Epithelial cell of alveolus of lung (primary cell): ENCODE measurements around the gene DNASE2. TPM values are rescaled to one million over a fixed set of nuclear protein-coding genes. Genes with fewer than 3 reads are reported as not detected.

Experiments
- total RNA-seq: library from RNA; depleted of rRNA; stranded (reverse); fragments of >200 nt; gene quantifications from 2 replicates; pipeline ENCODE4 v1.2.1, GENCODE V29; 2015

The DNASE2 gene, protein sequence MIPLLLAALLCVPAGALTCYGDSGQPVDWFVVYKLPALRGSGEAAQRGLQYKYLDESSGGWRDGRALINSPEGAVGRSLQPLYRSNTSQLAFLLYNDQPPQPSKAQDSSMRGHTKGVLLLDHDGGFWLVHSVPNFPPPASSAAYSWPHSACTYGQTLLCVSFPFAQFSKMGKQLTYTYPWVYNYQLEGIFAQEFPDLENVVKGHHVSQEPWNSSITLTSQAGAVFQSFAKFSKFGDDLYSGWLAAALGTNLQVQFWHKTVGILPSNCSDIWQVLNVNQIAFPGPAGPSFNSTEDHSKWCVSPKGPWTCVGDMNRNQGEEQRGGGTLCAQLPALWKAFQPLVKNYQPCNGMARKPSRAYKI
- total RNA-seq, result 26.4 and 55.3 TPM in 2 replicates

DNA sequence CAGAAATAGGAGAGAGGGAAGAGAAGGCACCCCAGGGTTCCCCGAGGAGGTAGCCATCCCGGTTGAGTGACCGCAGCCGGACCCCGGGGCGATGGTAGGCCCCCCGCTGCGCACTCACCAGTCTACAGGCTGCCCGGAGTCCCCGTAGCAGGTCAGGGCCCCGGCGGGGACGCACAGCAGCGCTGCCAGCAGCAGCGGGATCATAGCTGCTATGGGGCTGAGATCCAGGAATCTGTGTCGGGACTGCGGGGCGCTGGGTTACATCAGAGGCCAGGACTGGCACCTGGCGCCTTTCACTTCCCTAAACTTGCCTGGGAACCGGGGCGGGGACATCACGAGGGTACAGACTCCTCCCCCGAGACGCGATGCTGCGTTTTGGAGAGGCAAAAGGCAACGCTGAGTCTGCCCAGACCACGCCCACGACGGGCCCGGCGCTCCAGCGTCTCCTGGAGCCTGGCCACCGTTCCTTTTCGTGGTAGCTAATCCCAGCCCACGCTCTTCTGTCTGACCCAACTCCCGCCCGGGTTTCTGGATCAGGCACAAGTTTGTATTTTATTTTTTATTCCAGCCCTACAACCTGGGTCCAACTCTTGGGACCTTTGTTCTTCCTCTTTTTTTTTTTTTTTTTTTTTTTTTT, at the start of gene DNASE2:
DNASE2 (minus strand) TSS at position 278 of the 637 bp plus-strand sequence; CDS start at position 204, 74 bp downstream.

DNA sequence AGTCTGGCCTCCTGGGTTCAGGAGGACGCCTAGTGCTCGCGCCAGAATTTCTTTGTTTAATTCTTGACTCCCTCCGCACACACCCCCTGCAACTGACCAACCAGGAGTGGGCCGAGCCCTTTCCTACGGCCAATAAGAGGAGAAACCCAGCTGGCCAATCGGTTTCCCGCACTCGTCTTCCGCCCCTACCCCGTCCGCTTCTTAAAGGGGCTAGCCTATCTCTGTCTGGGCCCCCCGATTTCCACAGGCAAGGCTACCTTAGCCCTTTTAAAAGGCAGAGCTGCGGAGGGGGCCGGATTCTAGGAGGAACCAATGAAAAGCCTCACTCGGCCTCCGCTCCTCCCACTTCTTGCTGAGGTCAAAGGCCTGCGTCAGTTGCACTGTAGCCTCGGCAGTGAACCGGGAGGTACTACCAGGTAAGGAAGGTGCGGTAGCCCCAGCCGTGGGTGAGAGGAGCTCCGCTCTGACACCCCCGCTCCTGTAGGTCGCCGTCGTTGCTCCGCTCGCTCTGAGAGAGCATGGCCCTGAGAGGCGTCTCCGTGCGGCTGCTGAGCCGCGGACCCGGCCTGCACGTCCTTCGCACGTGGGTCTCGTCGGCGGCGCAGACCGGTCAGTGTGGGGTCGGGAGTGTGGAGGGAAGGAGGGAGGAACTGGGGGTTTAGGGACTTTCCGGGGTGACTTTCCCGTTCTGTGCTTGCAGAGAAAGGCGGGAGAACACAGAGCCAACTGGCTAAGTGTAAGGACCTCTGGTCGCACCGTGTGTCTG, 9.7 kb upstream of the DNASE2 start, which contains the start of gene GCDH:
GCDH (plus strand) TSS at position 374 of the 766 bp plus-strand sequence; CDS start at position 519, 145 bp downstream.

DNA sequence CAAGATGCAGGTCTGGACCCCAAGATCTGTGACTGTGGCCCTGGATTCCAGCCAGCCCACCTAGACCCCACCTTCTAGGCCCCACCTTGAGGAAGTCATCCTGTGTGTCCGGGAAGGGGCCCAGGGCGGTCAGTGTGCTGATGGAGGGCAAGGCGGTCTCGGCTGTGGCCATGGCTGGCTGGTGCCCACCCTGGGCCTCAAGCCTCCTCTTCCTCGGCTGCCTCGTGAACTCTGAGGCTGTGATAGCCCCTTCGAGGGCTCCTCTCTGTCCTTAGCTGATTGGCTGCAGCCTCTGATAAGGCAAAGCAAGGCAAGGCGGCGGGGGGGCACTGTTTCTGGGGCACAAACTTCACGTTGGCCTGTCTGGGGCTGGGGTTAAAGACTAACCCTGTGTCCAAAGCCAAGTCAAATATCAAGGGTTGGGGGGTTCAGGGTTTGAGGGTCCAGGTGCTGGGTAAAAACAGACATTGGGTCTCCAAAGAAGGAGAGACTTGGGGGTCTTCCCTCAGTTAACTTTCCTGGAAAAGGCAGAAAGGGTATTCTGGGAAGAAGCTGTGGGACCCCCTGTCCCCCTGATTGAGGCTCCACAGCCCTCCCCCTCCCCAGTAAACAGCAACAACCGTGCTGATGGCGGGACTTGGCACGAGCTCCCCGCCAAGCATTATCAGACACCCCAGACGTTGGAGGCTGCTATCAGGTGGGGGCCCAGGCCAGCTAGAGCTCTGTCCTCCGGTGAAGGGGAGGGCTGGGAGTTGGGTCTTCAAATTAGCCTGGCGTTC, 5.9 kb upstream of the DNASE2 start, which contains the start of gene KLF1:
KLF1 (minus strand) TSS at position 233 of the 779 bp plus-strand sequence; CDS start at position 172, 61 bp downstream.

DNA sequence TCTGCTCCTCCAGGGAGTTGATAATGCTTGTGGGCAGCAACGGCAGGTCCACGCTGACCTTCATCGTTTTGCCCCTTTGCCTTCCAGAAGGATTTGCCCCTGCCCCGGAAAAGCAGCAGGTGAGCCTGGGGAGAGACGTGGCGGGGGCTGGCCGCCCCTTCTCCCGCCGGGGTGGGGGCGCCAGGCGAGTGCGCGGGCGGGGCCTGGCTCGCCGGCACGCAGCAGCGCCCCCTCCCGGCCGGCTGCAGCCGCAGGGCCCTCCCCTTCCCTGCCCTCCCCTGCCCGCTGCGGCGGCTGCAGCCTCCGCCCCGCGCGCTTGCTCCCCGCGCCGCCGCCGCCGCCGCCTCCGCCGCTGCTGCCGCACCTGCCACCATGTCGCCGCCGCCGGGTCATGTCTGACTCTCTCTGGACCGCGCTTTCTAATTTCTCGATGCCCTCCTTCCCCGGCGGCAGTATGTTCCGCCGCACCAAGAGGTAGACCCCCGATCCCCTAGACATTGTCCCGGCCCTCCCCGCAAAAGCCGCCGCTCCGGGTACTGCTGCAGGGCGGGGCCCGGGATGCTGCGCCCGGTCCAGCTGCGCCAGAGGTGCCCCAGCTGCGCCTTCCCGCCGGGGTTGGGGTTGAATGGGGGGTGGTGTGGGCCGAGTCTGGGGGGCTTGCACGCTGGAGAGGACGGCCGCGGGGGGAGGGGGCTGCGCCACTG, 42.9 kb downstream of the DNASE2 start, which contains the start of gene MAST1:
MAST1 (plus strand) TSS at position 334 of the 704 bp plus-strand sequence; CDS start at position 392, 58 bp downstream.

DNA sequence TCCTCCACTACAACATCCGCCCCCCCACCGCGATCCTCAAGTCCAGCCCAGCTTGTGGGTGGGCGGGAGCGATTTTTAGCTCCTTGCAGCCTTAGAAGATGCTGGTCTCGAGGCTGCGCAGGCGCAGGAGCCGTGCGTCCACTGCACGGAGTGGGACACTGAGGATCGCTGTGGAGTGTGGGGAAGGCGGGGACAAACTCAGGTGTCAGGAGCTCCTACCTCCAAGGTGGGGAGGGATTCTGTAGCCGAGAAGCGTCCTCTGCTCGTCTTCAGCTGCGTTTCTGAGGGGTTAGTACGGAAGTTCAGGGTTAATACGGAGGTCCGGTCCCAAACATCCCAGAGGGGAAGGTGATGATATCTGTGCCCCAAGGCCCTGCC, 46.7 kb downstream of the DNASE2 start, which contains the start of gene RTBDN:
RTBDN (minus strand) TSS at position 14 of the 378 bp plus-strand sequence. CDS start 4,600 bp downstream, outside the sequence.

Other genes with a start within 250 kb of the DNASE2 start
- gene MAN2B1, start 214.7 kb downstream of the DNASE2 start, total RNA-seq, result 44.5 and 81.8 TPM in 2 replicates
- 8.0 and 12.1 TPM in 2 replicates for gene WDR83, start 214.6 kb downstream of the DNASE2 start, total RNA-seq
- 62.4 and 124 TPM in 2 replicates for gene DHPS, start 199.6 kb downstream of the DNASE2 start, total RNA-seq
- gene GNG14, start 193.5 kb downstream of the DNASE2 start, total RNA-seq, result not detected in 2 replicates
- gene FBXW9, start 184.8 kb downstream of the DNASE2 start, total RNA-seq, result 8.8 and 11.5 TPM in 2 replicates
- gene TNPO2, start 157.5 kb downstream of the DNASE2 start, total RNA-seq, result 34.3 and 47.7 TPM in 2 replicates
- gene TRIR, start 146.8 kb downstream of the DNASE2 start, total RNA-seq, result 353 and 355 TPM in 2 replicates
- gene GET3, start 144.0 kb downstream of the DNASE2 start, total RNA-seq, result 61.8 and 80.8 TPM in 2 replicates
- 1.8 TPM in 1 of 2 replicates, not detected in the other for gene BEST2, start 129.7 kb downstream of the DNASE2 start, total RNA-seq
- 8.8 and 19.0 TPM in 2 replicates for gene HOOK2, start 105.9 kb downstream of the DNASE2 start, total RNA-seq
- 398 and 481 TPM in 2 replicates for gene JUNB, start 90.0 kb downstream of the DNASE2 start, total RNA-seq
- 454 and 460 TPM in 2 replicates for gene PRDX2, start 79.6 kb downstream of the DNASE2 start, total RNA-seq
- not detected in 2 replicates for gene THSD8, start 79.4 kb downstream of the DNASE2 start, total RNA-seq
- gene RNASEH2A, start 74.9 kb downstream of the DNASE2 start, total RNA-seq, result 13.5 and 45.0 TPM in 2 replicates
- not detected in 2 replicates for gene RTBDN, start 46.9 kb downstream of the DNASE2 start, total RNA-seq
- under 0.01 and 0.88 TPM in 2 replicates for gene MAST1, start 42.9 kb downstream of the DNASE2 start, total RNA-seq
- not detected in 2 replicates for gene KLF1, start 5.8 kb upstream of the DNASE2 start, total RNA-seq
- 22.6 and 40.1 TPM in 2 replicates for gene GCDH, start 9.7 kb upstream of the DNASE2 start, total RNA-seq
- 0.56 TPM in 1 of 2 replicates, not detected in the other for gene SYCE2, start 37.8 kb upstream of the DNASE2 start, total RNA-seq
- gene FARSA, start 52.3 kb upstream of the DNASE2 start, total RNA-seq, result 60.8 and 78.4 TPM in 2 replicates
- gene CALR, start 57.2 kb upstream of the DNASE2 start, total RNA-seq, result 932 and 1,873 TPM in 2 replicates
- 107 and 111 TPM in 2 replicates for gene RAD23A, start 64.4 kb upstream of the DNASE2 start, total RNA-seq
- gene GADD45GIP1, start 75.8 kb upstream of the DNASE2 start, total RNA-seq, result 54.9 and 63.6 TPM in 2 replicates
- not detected in 2 replicates for gene DAND5, start 88.1 kb upstream of the DNASE2 start, total RNA-seq
- gene NFIX, start 114.0 kb upstream of the DNASE2 start, total RNA-seq, result 33.9 and 97.1 TPM in 2 replicates
- 0.48 and 6.5 TPM in 2 replicates for gene LYL1, start 221.4 kb upstream of the DNASE2 start, total RNA-seq
- gene TRMT1, start 235.3 kb upstream of the DNASE2 start, total RNA-seq, result 25.9 and 35.6 TPM in 2 replicates
- 49.1 and 79.9 TPM in 2 replicates for gene NACC1, start 236.8 kb upstream of the DNASE2 start, total RNA-seq